HG02970 (cell line): Measurements from ENCODE around the gene TBC1D3H.
"Not testable (repeated sequence)": the region's sequence is repeated elsewhere in the genome, so short reads cannot be mapped to it uniquely, and the experiment has no call there.

Source experiments
- ATAC-seq: cut with Tn5 transposase; IDR thresholded peaks from one replicate; pipeline ENCODE4 v1.9.1; 2021; ENCODE audit warnings: mild to moderate bottlenecking, moderate library complexity, moderate number of reproducible peaks; ENCODE audit not compliant: unreplicated experiment, low FRiP score

Gene TBC1D3H

DNA sequence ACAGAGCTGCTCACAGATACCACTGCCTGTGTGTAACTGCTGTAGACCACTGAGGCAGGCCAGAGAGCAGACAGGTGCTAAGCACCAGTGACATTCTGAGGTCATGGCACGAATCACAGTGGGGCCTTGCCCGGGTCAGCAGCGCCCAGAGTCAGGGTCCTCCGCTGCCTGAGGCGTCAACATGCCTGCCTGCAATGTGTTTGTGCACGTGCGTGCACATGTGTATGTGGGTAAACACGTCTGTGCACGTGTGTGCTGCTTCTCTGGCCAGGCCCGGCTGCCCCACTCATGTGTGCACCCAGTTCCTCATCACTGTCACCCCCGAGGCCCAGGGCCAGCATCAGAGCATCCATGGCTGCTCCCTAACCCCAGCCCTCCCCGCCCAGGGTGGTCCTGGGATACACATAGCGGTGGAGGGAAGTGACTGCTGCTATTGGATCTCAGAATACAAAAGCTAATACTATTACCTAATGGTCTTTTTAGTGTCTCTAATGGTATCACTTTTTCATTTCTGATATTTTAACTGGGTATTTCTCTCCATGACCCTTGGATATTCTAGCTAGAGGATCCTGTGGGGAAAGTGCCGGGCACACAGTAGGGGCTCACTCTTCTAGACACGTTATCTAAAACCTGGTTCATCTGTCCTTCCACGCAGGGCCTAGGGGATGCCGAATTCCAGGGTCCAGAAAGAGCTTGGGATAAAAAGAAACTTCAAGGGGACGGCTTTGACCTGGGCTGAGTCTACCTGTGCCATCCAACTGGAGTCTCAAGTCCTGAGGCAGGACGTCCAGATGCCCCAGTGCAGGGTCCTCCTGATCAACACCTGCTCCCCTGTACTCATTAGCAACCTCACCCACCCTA lies at the start of gene TBC1D3H:
Gene TBC1D3H, minus strand, starts transcription at position 51 of the 861 bp plus-strand sequence. CDS start 1,540 bp downstream, outside the sequence.
- not testable (repeated sequence) for ATAC-seq

DNA sequence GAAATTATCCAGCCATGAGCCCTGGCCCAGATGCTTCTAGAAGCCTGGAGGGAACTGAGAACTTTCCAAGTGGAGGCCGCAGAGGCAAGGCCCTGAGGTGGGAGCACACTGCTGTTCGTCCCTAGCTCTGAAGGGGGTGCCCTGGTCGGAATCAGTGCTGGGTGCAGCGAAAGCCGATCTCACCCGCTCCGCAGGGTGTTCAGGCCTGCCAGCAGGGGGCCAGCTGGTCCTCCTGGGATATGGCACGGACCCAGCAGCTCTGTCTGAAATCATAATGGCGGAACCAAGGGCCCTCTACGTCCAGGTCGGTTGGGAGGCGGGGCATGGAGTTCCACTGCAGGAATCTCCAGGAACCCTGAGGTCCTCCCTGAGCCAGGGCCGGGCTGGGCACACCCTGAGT lies 40.7 kb upstream of the TBC1D3H start:
- not testable (repeated sequence) for ATAC-seq

DNA sequence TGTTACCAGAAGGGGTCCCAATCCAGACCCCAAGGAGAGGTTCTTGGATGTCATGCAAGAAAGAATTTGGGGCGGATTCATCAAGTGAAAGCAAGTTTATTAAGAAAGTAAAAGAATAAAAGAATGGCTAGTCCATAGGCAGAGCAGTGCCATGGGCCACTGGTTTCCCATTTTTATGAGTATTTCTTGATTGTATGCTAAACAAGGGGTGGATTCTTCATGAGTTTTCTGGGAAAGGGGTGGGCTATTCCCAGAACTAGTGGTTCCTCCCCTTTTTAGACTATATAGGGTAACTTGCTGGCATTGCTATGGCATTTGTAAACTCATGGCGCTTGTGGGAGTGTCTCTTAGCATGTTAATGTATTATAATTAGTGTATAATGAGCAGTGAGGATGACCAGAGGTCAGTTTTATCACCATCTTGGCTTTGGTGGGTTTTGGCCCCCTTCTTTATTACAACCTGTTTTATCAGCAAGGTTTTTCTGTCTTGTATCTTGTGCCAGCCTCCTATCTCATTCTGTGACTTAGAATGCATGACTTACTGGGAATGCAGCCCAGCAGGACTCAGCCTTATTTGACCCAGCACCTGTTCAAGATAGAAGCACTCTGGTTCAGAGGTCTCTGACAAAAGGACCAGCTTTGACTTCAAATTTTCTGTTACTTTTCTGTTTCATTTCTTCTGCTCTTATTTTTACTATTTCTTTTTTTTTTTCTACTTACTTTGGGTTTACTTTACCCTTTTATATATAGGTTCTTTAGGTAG lies 27.1 kb upstream of the TBC1D3H start:
- not testable (repeated sequence) for ATAC-seq

DNA sequence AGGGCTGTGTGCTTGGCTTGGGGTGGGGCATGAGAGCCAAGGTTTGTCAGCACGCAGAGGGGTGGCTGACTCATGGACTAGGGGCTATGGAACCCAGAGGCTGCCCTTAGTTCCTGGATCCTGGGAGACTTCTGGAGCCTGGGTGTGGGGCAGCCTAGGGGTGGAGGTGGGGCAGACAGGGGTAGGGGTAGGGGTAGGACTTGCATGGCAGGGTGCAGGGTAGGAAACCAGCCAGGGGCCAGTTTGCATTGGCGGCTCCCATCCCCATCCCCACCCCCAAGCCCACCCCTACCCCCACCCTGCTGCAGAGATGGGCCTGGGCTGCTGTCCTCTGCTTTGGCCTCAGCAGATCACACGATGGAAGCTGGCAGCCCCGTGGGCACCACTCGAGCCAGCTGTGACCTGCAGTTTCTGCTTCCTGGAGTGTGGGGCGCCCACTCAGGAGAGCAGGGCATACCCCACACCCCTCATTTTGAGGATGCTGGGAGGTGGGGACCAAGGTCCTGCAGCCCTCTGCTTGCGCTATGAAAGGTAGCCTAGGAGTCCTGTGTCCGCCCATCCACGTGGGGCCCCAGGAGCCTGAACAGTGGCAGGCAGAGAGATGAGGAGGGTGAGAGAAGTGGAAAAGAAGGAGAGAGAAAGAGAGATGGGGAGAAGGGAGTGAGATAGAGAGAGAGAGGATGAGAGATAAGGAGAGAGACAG lies 2.9 kb upstream of the TBC1D3H start:
- ATAC-seq = not testable (repeated sequence)

DNA sequence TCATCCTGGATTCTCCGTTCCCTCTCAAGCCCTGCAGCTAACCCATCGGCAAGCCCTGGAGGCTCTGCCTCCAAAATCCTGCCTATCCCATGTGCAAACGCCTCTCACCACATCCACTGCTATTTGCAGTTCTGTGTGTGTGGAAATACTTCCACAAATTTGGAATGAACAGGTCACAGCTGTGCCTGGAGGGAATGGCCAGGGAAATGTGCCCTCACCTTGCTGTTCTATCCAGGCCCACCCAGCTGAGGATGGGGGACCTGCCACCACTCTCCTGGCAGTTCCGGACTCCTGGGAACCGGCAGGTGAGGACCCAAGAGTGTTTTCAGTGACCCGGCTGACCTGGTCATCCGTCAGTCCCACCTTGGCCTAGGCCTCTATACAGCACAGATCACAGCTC lies 12.3 kb downstream of the TBC1D3H start:
- not testable (repeated sequence) for ATAC-seq

DNA sequence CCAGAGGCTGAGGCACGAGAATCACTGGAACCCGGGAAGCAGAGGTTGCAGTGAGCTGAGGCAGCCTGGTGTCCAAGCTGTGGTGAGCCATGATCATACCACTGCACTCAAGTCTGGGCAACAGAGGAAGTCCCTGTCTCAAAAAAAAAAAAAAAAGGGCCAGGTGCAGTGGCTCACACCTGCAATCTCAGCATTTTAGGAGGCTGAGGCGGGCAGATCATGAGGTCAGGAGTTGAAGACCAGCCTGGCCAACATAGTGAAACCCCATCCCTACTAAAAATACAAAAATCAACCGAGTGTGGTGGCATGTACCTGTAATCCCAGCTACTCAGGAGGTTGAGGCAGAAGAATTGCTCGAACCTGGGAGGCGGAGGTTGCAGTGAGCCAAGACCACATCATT lies 25.7 kb downstream of the TBC1D3H start:
- ATAC-seq = not testable (repeated sequence)
